Neural progenitor cell (in vitro differentiated cells): ENCODE measurements around the gene RAB3D. TPM values are rescaled to one million over a fixed set of nuclear protein-coding genes. Genes with fewer than 3 reads are reported as not detected.

ENCODE experiments used
- DNase-seq: peaks from one replicate; pipeline ENCODE4 v3.0.0-alpha.2; 2016; ENCODE audit warnings: low spot score
- H2AFZ ChIP-seq: fragments of 200-600 bp; sonication (generic); replicated peaks from 2 replicates; pipeline ENCODE4 v1.6.1; 2016; ENCODE audit warnings: antibody characterized with exemption
- H3F3A ChIP-seq: fragments of 200-600 bp; sonication (generic); 2 replicates; pipeline ENCODE4 v1.6.1; 2016; ENCODE audit warnings: antibody characterized with exemption, low read depth
- H3K27ac ChIP-seq: fragments of 200-600 bp; sonication (generic); 2 replicates; pipeline ENCODE4 v1.5.1; 2016; ENCODE audit warnings: mild to moderate bottlenecking
- H3K27me3 ChIP-seq: fragments of 200-600 bp; sonication (generic); 2 replicates; pipeline ENCODE4 v1.6.1; 2016; ENCODE audit warnings: mild to moderate bottlenecking, moderate library complexity
- H3K36me3 ChIP-seq: fragments of 200-600 bp; sonication (generic); 2 replicates; pipeline ENCODE4 v1.5.1; 2016
- H3K4me1 ChIP-seq: fragments of 200-600 bp; sonication (generic); 2 replicates; pipeline ENCODE4 v1.6.1; 2016; ENCODE audit warnings: mixed run types
- H3K4me2 ChIP-seq: fragments of 200-600 bp; sonication (generic); 2 replicates; pipeline ENCODE4 v1.6.1; 2016
- H3K4me3 ChIP-seq: fragments of 200-600 bp; sonication (generic); 2 replicates; pipeline ENCODE4 v1.5.1; 2016
- H3K79me2 ChIP-seq: fragments of 200-600 bp; sonication (generic); 2 replicates; pipeline ENCODE4 v1.6.1; 2016; ENCODE audit warnings: low read depth
- H3K9ac ChIP-seq: fragments of 200-600 bp; sonication (generic); 2 replicates; pipeline ENCODE4 v1.6.1; 2016
- H3K9me3 ChIP-seq: fragments of 200-600 bp; sonication (generic); 2 replicates; pipeline ENCODE4 v1.5.1; 2016; ENCODE audit warnings: low read depth
- H4K20me1 ChIP-seq: fragments of 200-600 bp; sonication (generic); 2 replicates; pipeline ENCODE4 v1.6.1; 2016; ENCODE audit warnings: low read depth
- H3K27ac Mint-ChIP-seq: 3 replicates; pipeline ENCODE4 v1.8.0; 2021; ENCODE audit warnings: mixed read lengths
- H3K27me3 Mint-ChIP-seq: 2 replicates; pipeline ENCODE4 v1.8.0; 2022; ENCODE audit warnings: low read depth, mild to moderate bottlenecking, inconsistent platforms, moderate library complexity, mixed read lengths; ENCODE audit not compliant: insufficient read depth
- H3K36me3 Mint-ChIP-seq: 3 replicates; pipeline ENCODE4 v1.8.0; 2021; ENCODE audit warnings: mixed read lengths
- H3K4me1 Mint-ChIP-seq: 3 replicates; pipeline ENCODE4 v1.8.0; 2021; ENCODE audit warnings: mixed read lengths
- H3K4me3 Mint-ChIP-seq: 3 replicates; pipeline ENCODE4 v1.8.0; 2021; ENCODE audit warnings: mild to moderate bottlenecking, moderate library complexity, mixed read lengths
- H3K9me3 Mint-ChIP-seq: 3 replicates; pipeline ENCODE4 v1.8.0; 2020; ENCODE audit warnings: mixed read lengths
- EZH2 ChIP-seq: fragments of 200-600 bp; sonication (generic); IDR thresholded peaks from 2 replicates; pipeline ENCODE4 v1.6.1; 2017; ENCODE audit warnings: antibody characterized with exemption, mild to moderate bottlenecking, moderate library complexity
- EZH2phosphoT487 ChIP-seq: fragments of 200-600 bp; sonication (generic); IDR thresholded peaks from 2 replicates; pipeline ENCODE4 v1.6.1; 2017; ENCODE audit warnings: antibody characterized with exemption
- total RNA-seq: library from RNA; depleted of rRNA; stranded (reverse); fragments of >200 nt; gene quantifications from 2 replicates; pipeline ENCODE4 v1.2.3, GENCODE V29; 2015; ENCODE audit warnings: low replicate concordance
- TF ChIP-seq, protein P1 (sequence below): fragments of 200-600 bp; sonication (generic); IDR thresholded peaks from 2 replicates; pipeline ENCODE4 v1.5.1; 2017; ENCODE audit warnings: antibody characterized with exemption, mild to moderate bottlenecking

Gene RAB3D, protein sequence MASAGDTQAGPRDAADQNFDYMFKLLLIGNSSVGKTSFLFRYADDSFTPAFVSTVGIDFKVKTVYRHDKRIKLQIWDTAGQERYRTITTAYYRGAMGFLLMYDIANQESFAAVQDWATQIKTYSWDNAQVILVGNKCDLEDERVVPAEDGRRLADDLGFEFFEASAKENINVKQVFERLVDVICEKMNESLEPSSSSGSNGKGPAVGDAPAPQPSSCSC
- 5.5 and 8.5 TPM in 2 replicates for total RNA-seq

DNA sequence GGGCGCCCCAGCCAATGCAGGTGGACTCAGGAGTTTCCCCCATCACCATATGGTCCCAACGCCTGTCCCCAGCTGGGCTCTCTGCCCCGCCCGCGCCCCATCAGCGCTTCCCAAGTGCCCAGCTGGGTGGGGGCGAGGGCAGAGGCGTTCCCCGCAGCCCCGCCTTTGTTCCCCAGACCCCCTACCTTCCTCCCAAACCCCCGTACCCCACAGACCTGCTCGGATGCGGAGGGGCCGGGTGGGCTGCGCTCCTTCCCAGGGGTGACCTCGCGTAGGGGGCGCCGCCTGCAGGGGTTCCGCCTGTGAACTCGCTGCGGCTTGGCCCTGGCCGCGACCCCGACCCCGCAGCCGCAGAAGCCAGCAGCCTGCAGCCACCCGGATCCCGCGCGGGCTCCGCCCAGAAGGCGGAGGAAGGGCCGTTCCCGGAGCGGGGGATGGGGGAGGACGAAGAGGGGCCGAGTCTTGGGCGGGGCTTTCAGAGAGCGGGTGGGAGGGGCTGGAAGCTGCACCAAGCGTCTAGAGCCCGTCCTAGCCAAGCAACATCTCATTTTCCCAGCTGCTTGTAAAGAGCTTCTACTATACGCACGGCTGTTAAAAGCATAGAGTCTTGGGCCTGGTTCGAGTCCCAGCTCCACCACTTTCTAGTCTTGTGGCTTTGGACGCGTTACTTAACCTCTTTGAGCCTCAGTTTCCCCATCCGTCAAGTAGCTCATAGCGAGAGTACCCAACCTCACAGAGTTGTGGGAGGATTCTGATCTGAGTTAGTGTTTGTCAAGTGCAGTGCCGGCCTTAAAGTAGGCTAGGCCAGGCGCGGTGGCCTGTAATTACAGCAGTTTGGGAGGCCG, at the start of gene RAB3D:
RAB3D (minus strand) TSS at position 404 of the 845 bp plus-strand sequence. CDS start 2,258 bp downstream, outside the sequence.
- Histone ChIP-seq H3K36me3 (no peaks in the 10 kb centered on the region), H3K27ac (no peak within 1 kb of the TSS), H3K9me3 (no peaks in the 10 kb centered on the region), H3K9ac (no peak within 1 kb of the TSS), H4K20me1 (no peaks in the 10 kb centered on the region), H2AFZ (peak within 1 kb of the TSS; percentile 83), H3K79me2 (no peaks in the 10 kb centered on the region), H3K4me2 (peak within 1 kb of the TSS; percentile 88), H3K27me3 (peaks cover 14% of the 10 kb centered on the region), H3K4me3 (peak within 1 kb of the TSS; percentile 70), H3K4me1 (no peaks in the 10 kb centered on the region), H3F3A (no peaks in the 10 kb centered on the region)
- Mint-ChIP-seq H3K4me1 (peaks cover 15% of the 10 kb centered on the region), H3K27ac (no peak within 1 kb of the TSS), H3K9me3 (no peaks in the 10 kb centered on the region), H3K27me3 (peaks cover 6% of the 10 kb centered on the region), H3K36me3 (peaks cover 10% of the 10 kb centered on the region), H3K4me3 (peak within 1 kb of the TSS; percentile 87)
- TF ChIP-seq EZH2, result no peak
- TF ChIP-seq EZH2phosphoT487, result no peak
- DNase-seq, result peak; percentile 96

GRCh38 chr19:11387162-11388034, 47.9 kb upstream of the RAB3D start:
- no peak overlapping the region for H2AFZ ChIP-seq
- TF ChIP-seq EZH2, result no peak
- TF ChIP-seq, protein P1, sequence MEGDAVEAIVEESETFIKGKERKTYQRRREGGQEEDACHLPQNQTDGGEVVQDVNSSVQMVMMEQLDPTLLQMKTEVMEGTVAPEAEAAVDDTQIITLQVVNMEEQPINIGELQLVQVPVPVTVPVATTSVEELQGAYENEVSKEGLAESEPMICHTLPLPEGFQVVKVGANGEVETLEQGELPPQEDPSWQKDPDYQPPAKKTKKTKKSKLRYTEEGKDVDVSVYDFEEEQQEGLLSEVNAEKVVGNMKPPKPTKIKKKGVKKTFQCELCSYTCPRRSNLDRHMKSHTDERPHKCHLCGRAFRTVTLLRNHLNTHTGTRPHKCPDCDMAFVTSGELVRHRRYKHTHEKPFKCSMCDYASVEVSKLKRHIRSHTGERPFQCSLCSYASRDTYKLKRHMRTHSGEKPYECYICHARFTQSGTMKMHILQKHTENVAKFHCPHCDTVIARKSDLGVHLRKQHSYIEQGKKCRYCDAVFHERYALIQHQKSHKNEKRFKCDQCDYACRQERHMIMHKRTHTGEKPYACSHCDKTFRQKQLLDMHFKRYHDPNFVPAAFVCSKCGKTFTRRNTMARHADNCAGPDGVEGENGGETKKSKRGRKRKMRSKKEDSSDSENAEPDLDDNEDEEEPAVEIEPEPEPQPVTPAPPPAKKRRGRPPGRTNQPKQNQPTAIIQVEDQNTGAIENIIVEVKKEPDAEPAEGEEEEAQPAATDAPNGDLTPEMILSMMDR, result no peak
- no peak for TF ChIP-seq EZH2phosphoT487
- peaks cover 22% of the 10 kb centered on the region for H3K27me3 Mint-ChIP-seq
- H3K4me1 ChIP-seq, result no peaks in the 10 kb centered on the region
- peaks cover 25% of the 10 kb centered on the region for H3F3A ChIP-seq
- no peak overlapping the region for H3K4me3 Mint-ChIP-seq
- H3K4me1 Mint-ChIP-seq, result peaks cover 9% of the 10 kb centered on the region
- H3K27ac Mint-ChIP-seq, result no peak overlapping the region
- no peaks in the 10 kb centered on the region for H3K9me3 Mint-ChIP-seq
- DNase-seq, result no peak
- peaks cover 17% of the 10 kb centered on the region for H3K27me3 ChIP-seq
- no peaks in the 10 kb centered on the region for H3K36me3 ChIP-seq
- H3K27ac ChIP-seq, result no peak overlapping the region
- no peaks in the 10 kb centered on the region for H3K79me2 ChIP-seq
- H3K36me3 Mint-ChIP-seq, result no peaks in the 10 kb centered on the region
- H3K9me3 ChIP-seq, result no peaks in the 10 kb centered on the region
- H4K20me1 ChIP-seq, result peaks cover 9% of the 10 kb centered on the region
- no peak overlapping the region for H3K9ac ChIP-seq
- H3K4me2 ChIP-seq, result no peak overlapping the region
- H3K4me3 ChIP-seq, result no peak overlapping the region

- H3K4me1 ChIP-seq, result no peaks in the 10 kb centered on the region
- H3K9me3 ChIP-seq, result no peaks in the 10 kb centered on the region
- no peaks in the 10 kb centered on the region for H3K9me3 Mint-ChIP-seq
- no peak overlapping the region for H3K4me3 ChIP-seq
- H3K4me3 Mint-ChIP-seq, result peak overlapping the region; percentile 77
- H3K79me2 ChIP-seq, result no peaks in the 10 kb centered on the region
- no peaks in the 10 kb centered on the region for H3K36me3 Mint-ChIP-seq
- no peaks in the 10 kb centered on the region for H3K36me3 ChIP-seq
- no peak overlapping the region for H3K27ac Mint-ChIP-seq
- H3K9ac ChIP-seq, result no peak overlapping the region
- H4K20me1 ChIP-seq, result peaks cover 15% of the 10 kb centered on the region
- peaks cover 33% of the 10 kb centered on the region for H3K27me3 Mint-ChIP-seq
- H3K4me1 Mint-ChIP-seq, result peaks cover 22% of the 10 kb centered on the region
- peaks cover 23% of the 10 kb centered on the region for H3K27me3 ChIP-seq
- TF ChIP-seq, protein P1, result no peak
- TF ChIP-seq EZH2 (no peak), EZH2phosphoT487 (no peak)
- H3K4me2 ChIP-seq, result peak overlapping the region; percentile 75
- DNase-seq, result no peak
- no peak overlapping the region for H2AFZ ChIP-seq
- peaks cover 49% of the 10 kb centered on the region for H3F3A ChIP-seq
- H3K27ac ChIP-seq, result no peak overlapping the region
These were observed 45.3 kb upstream of the RAB3D start for GRCh38 chr19:11384778-11385129.
